Measurements from ENCODE around the gene EFR3B. TPM values are rescaled to one million over a fixed set of nuclear protein-coding genes. Genes with fewer than 3 reads are reported as not detected.

EFR3B gene, protein sequence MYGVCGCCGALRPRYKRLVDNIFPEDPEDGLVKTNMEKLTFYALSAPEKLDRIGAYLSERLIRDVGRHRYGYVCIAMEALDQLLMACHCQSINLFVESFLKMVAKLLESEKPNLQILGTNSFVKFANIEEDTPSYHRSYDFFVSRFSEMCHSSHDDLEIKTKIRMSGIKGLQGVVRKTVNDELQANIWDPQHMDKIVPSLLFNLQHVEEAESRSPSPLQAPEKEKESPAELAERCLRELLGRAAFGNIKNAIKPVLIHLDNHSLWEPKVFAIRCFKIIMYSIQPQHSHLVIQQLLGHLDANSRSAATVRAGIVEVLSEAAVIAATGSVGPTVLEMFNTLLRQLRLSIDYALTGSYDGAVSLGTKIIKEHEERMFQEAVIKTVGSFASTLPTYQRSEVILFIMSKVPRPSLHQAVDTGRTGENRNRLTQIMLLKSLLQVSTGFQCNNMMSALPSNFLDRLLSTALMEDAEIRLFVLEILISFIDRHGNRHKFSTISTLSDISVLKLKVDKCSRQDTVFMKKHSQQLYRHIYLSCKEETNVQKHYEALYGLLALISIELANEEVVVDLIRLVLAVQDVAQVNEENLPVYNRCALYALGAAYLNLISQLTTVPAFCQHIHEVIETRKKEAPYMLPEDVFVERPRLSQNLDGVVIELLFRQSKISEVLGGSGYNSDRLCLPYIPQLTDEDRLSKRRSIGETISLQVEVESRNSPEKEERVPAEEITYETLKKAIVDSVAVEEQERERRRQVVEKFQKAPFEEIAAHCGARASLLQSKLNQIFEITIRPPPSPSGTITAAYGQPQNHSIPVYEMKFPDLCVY
- total RNA-seq (2022; extraction: Qiagen RNA extraction): 8.8 to 13.1 TPM (median 9.5 TPM) in 5 replicates

DNA sequence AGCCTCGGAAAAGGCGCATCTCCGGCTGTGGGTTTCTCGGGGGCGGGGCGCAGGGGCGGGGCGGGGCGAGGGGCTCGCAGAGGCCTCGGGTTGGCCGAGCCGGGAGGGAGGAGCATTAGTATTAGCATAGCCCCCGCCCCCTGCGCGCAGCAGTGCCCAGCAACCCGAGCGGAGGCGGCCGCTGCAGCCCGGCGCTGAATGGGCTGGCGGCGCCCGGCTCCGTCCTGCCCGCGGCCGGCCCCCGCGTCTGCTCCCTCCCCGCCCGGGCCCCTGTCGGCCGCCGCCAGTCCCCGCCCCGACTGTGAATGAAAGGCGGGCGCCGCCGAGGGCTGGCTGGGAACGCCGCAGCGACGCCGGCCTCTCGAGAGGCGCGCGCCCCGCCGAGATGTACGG lies at the start of gene EFR3B:
Gene EFR3B (plus strand): TSS at position 149 of the 393 bp plus-strand sequence. CDS start 237 bp downstream, at position 386.

DNA sequence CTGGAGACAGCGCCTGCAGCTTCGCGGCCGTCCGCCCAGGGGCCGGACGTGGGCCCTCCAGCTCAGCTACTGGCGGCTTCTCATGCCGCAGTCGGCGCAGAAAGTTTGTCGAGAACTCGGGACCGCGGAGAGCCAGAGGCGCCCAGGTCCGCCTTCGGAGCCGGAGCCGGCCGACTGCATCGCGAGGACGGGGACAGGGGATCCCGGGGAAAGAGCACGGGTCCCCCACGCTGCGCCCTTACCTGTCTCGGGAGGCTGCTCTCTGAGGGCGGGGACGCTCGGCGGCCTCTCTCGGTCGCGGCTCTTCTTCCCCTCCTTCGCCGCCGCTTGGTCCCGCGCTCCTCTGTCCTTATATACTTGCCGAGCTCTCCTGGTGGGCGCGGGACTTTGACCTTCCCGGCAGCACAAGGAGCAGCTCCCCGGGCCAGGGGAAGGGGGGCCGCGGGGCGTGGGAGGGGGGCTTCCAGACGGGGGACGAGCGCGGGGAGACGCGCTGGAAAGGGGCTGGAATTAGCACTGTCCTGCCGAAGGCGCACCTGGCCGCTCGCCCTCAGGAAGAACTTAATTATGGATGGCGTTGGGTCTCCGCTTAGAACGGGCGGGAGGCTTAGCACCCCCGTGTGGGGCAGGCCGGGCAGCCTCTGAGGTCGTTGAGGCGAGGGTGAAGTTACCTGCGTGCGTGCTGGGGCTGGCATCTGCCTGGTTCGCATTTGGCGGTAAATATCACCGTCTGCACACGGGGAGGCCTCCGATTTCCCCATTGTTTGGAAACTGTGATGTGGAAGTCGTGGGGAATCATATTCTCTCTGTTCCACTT lies 126.6 kb downstream of the EFR3B start, which contains the start of gene POMC:
Gene POMC (minus strand): TSS at position 325 of the 817 bp plus-strand sequence. CDS start 3,808 bp downstream, outside the sequence.

Other genes starting within 250 kb of the EFR3B start
- gene PTRHD1, start 248.7 kb upstream of the EFR3B start, total RNA-seq (2022; extraction: Qiagen RNA extraction): 37.9 to 69.7 TPM (median 66.6 TPM) in 5 replicates
- gene CENPO, start 248.7 kb upstream of the EFR3B start, total RNA-seq (2022; extraction: Qiagen RNA extraction): 43.6 to 51.7 TPM (median 46.7 TPM) in 5 replicates
- gene ADCY3, start 121.8 kb upstream of the EFR3B start, total RNA-seq (2022; extraction: Qiagen RNA extraction): 66.2 to 93.3 TPM (median 81.8 TPM) in 5 replicates
- gene DNAJC27, start 70.1 kb upstream of the EFR3B start, total RNA-seq (2022; extraction: Qiagen RNA extraction): 2.1 to 2.9 TPM (median 2.3 TPM) in 5 replicates
- gene POMC, start 126.5 kb downstream of the EFR3B start, total RNA-seq (2022; extraction: Qiagen RNA extraction): not detected in 5 replicates

Data from A549 treated with Hydrocortisone at 1 μM for 4 hours (cell line).